H1 (cell line): Measurements from ENCODE around the gene BPGM. TPM values are rescaled to one million over a fixed set of nuclear protein-coding genes. Genes with fewer than 3 reads are reported as not detected.
"Not testable (repeated sequence)": the region's sequence is repeated elsewhere in the genome, so short reads cannot be mapped to it uniquely, and the experiment has no call there.

Experiments
- CTCF ChIA-PET: fragments of 300-600 bp; sonication (Branson Sonifier 250); formaldehyde crosslinking; loops from one replicate; lab custom pipeline; 2021; ENCODE audit not compliant: partially characterized antibody; lab: Charles Lee
- POLR2A ChIA-PET: fragments of 300-600 bp; sonication (Branson Sonifier 250); formaldehyde crosslinking; loops from one replicate; lab custom pipeline; 2021; ENCODE audit warnings: inconsistent platforms; ENCODE audit not compliant: partially characterized antibody; lab: Charles Lee
- DNase-seq, 2 experiments: peaks; one replicate each; pipeline versions ENCODE4 v3.0.0 to v3.0.0-alpha.2; 2010 to 2022; ENCODE audit warnings: low spot score in 2 of 2, low read depth in 1 of 2, mixed read lengths in 1 of 2
- FAIRE-seq: peaks from 2 replicates; lab custom pipeline; 2011; peaks lifted over from hg19 to GRCh38; lab: Jason Lieb, UNC
- H2AFZ ChIP-seq: 2 replicates; pipeline ENCODE4 v1.8.1; 2012; ENCODE audit warnings: low read length, inconsistent platforms
- H2AK5ac ChIP-seq: 2 replicates; pipeline ENCODE4 v1.6.1; 2013; ENCODE audit warnings: low read depth, low read length
- H2BK120ac ChIP-seq: replicated peaks from 2 replicates; pipeline ENCODE3; 2013; ENCODE audit warnings: low read depth, low read length, inconsistent platforms
- H2BK12ac ChIP-seq: 2 replicates; pipeline ENCODE4 v1.6.1; 2013; ENCODE audit warnings: low read depth, low read length
- H2BK15ac ChIP-seq: 2 replicates; pipeline ENCODE4 v1.6.1; 2013; ENCODE audit warnings: low read length
- H2BK20ac ChIP-seq: 2 replicates; pipeline ENCODE4 v1.6.1; 2013; ENCODE audit warnings: low read length
- H2BK5ac ChIP-seq: 2 replicates; pipeline ENCODE4 v1.6.1; 2013; ENCODE audit warnings: low read depth, low read length
- H3K14ac ChIP-seq: 2 replicates; pipeline ENCODE4 v1.6.1; 2013; ENCODE audit warnings: inconsistent platforms; ENCODE audit not compliant: insufficient read length
- H3K18ac ChIP-seq: 2 replicates; pipeline ENCODE4 v1.6.1; 2013; ENCODE audit warnings: low read length; ENCODE audit errors: extremely low read depth
- H3K23ac ChIP-seq: 2 replicates; pipeline ENCODE4 v1.6.1; 2013; ENCODE audit warnings: inconsistent platforms; ENCODE audit not compliant: insufficient read length
- H3K23me2 ChIP-seq: 2 replicates; pipeline ENCODE4 v1.6.1; 2013; ENCODE audit warnings: low read depth, low read length
- H3K27ac ChIP-seq: 2 replicates; pipeline ENCODE4 v1.6.1; 2011; ENCODE audit warnings: low read depth, low read length, inconsistent platforms
- H3K27me3 ChIP-seq, 4 experiments: replicated peaks in 1 of 4; 1 replicate in 1 of 4; 2 replicates in 3 of 4; pipeline versions ENCODE4 v1.6.1 to v1.8.1; 2011 to 2013; ENCODE audit warnings: low read length in 3 of 4, mild to moderate bottlenecking in 3 of 4, inconsistent platforms in 2 of 4, mixed read lengths in 2 of 4, moderate library complexity in 1 of 4; ENCODE audit not compliant: control insufficient read depth in 3 of 4, insufficient read depth in 3 of 4; ENCODE audit errors: extremely low read depth in 1 of 4
- H3K36me3 ChIP-seq, 4 experiments: 2 replicates each; pipeline versions ENCODE4 v1.6.1 to v1.8.1; 2011 to 2013; ENCODE audit warnings: mild to moderate bottlenecking in 4 of 4, low read length in 3 of 4, moderate library complexity in 2 of 4, control low read depth in 1 of 4, inconsistent platforms in 1 of 4; ENCODE audit not compliant: insufficient read depth in 4 of 4, control insufficient read depth in 2 of 4
- H3K4ac ChIP-seq: replicated peaks from 2 replicates; pipeline ENCODE3; 2013; ENCODE audit warnings: low read length, low read depth, mixed read lengths, inconsistent platforms; ENCODE audit not compliant: insufficient read length
- H3K4me1 ChIP-seq, 4 experiments: replicated peaks in 1 of 4; 1 replicate in 1 of 4; 2 replicates in 3 of 4; pipeline versions ENCODE4 v1.6.1 to v1.8.1; 2011 to 2013; ENCODE audit warnings: low read length in 3 of 4, inconsistent platforms in 2 of 4, mixed read lengths in 1 of 4; ENCODE audit not compliant: insufficient read depth in 4 of 4, control insufficient read depth in 3 of 4
- H3K4me2 ChIP-seq, 2 experiments: 2 replicates each; pipeline versions ENCODE4 v1.6.1 to v1.8.1; 2011 to 2013; ENCODE audit warnings: low read depth in 2 of 2, low read length in 2 of 2, control low read depth in 1 of 2, inconsistent platforms in 1 of 2, mild to moderate bottlenecking in 1 of 2; ENCODE audit not compliant: insufficient read depth in 1 of 2
- H3K4me3 ChIP-seq, 4 experiments: fragments of 200-600, 300-600 bp in 1 of 4; sonication (generic), shearing (Covaris generic), sonication (Bioruptor Twin) in 1 of 4; 2 replicates each; pipeline versions ENCODE4 v1.5.1 to v1.8.1; 2011 to 2016; ENCODE audit warnings: low read length in 4 of 4, low read depth in 3 of 4, control low read depth in 2 of 4, inconsistent platforms in 2 of 4, mild to moderate bottlenecking in 2 of 4, mixed read lengths in 1 of 4, moderate library complexity in 1 of 4; ENCODE audit not compliant: insufficient read depth in 2 of 4; ENCODE audit errors: extremely low read depth in 1 of 4
- H3K56ac ChIP-seq: replicated peaks from 2 replicates; pipeline ENCODE3; 2013; ENCODE audit warnings: low read depth, mild to moderate bottlenecking, mixed read lengths, low read length, inconsistent platforms; ENCODE audit not compliant: insufficient read length
- H3K79me1 ChIP-seq: 2 replicates; pipeline ENCODE4 v1.6.1; 2013; ENCODE audit warnings: low read depth, low read length, control low read depth
- H3K79me2 ChIP-seq, 2 experiments: 2 replicates each; pipeline versions ENCODE4 v1.6.1 to v1.8.1; 2012 to 2013; ENCODE audit warnings: low read length in 2 of 2, mild to moderate bottlenecking in 2 of 2, inconsistent platforms in 1 of 2; ENCODE audit not compliant: insufficient read depth in 2 of 2, control insufficient read depth in 1 of 2
- H3K9ac ChIP-seq, 4 experiments: replicated peaks in 1 of 4; 1 replicate in 1 of 4; 2 replicates in 3 of 4; pipeline versions ENCODE4 v1.6.1 to v1.8.1; 2011 to 2013; ENCODE audit warnings: low read depth in 3 of 4, low read length in 3 of 4, control low read depth in 2 of 4, mild to moderate bottlenecking in 2 of 4, moderate library complexity in 2 of 4, inconsistent platforms in 1 of 4; ENCODE audit errors: extremely low read depth in 1 of 4
- H3K9me3 ChIP-seq, 2 experiments: 2 replicates each; pipeline versions ENCODE4 v1.6.1 to v1.8.1; 2012 to 2013; ENCODE audit warnings: mild to moderate bottlenecking in 2 of 2, moderate library complexity in 2 of 2, control low read depth in 1 of 2, inconsistent platforms in 1 of 2, low read depth in 1 of 2, low read length in 1 of 2, mixed read lengths in 1 of 2; ENCODE audit not compliant: insufficient read depth in 2 of 2
- H4K20me1 ChIP-seq, 2 experiments: replicated peaks in 1 of 2; 2 replicates each; pipeline versions ENCODE3 to v1.8.1; 2011 to 2013; ENCODE audit warnings: inconsistent platforms in 2 of 2, low read length in 2 of 2, mild to moderate bottlenecking in 1 of 2; ENCODE audit not compliant: insufficient read depth in 2 of 2, control insufficient read depth in 1 of 2
- H4K5ac ChIP-seq: 2 replicates; pipeline ENCODE4 v1.6.1; 2013; ENCODE audit warnings: low read length, low read depth, mixed read lengths, inconsistent platforms; ENCODE audit not compliant: insufficient read length
- H4K8ac ChIP-seq: 2 replicates; pipeline ENCODE4 v1.8.0; 2013; ENCODE audit warnings: mild to moderate bottlenecking, moderate library complexity, low read length, inconsistent platforms; ENCODE audit not compliant: insufficient read depth; ENCODE audit errors: extremely low read depth
- H4K91ac ChIP-seq: replicated peaks from 2 replicates; pipeline ENCODE3; 2013; ENCODE audit warnings: low read length, mixed read lengths, inconsistent platforms; ENCODE audit not compliant: insufficient read length
- WGBS, 2 experiments: shearing (Covaris generic) in 1 of 2; methylation state at CpG; one replicate each; pipeline versions ENCODE4 v1.1.6 to v1.1.7; 2013 to 2015; ENCODE audit warnings: low lambda C conversion rate in 2 of 2, mixed read lengths in 2 of 2, inconsistent platforms in 1 of 2, low coverage in 1 of 2, missing lambda C conversion rate in 1 of 2; ENCODE audit not compliant: insufficient replicate concordance in 2 of 2, insufficient coverage in 1 of 2, insufficient read length in 1 of 2; ENCODE audit errors: extremely low coverage in 1 of 2, missing lambda C conversion rate in 1 of 2; 5-methylcytosine and 5-hydroxymethylcytosine counted together
- polyA plus RNA-seq, 7 experiments: library from polyadenylated mRNA; depleted of rRNA in 3 of 7; stranded (reverse) in 5 of 7; unstranded in 2 of 7; fragments of >200 nt in 5 of 7; fragments of 200-250 nt in 2 of 7; gene quantifications; 1 replicate in 5 of 7; 2 replicates in 1 of 7; 4 replicates in 1 of 7; pipeline versions ENCODE4 v1.2.1 to v1.2.3, GENCODE V29; 2011 to 2013; ENCODE audit warnings: missing spikeins in 2 of 7, mixed read lengths in 2 of 7
- total RNA-seq: library from RNA; stranded (reverse); fragmentation: NEBNext Ultra II Directional; extraction: Animal tissue kit (Norgen Biotek cat#: 25700); gene quantifications from 2 replicates; pipeline ENCODE4 v1.2.1, GENCODE V29; 2021

BPGM gene
- total and polyA plus RNA-seq, 2 of the 8 experiments (the other 6 are each of a cell fraction or from before 2014, with no cell fraction given): 9.7 to 15.3 TPM

DNA sequence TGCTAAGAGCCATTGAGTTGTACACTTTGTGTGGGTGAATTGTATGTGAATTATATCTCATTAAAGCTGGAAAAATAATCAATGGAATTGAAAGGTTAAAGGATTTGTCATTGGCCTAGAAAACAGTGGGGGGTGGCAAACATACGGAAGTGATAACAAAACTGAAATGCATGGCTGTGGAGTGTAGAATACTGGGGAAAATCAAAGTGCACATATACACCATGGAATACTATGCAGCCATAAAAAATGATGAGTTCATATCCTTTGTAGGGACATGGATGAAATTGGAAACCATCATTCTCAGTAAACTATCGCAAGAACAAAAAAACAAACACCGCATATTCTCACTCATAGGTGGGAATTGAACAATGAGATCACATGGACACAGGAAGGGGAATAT lies 18.4 kb downstream of the BPGM start:
- H4K8ac ChIP-seq, H3K18ac ChIP-seq, H3K27ac ChIP-seq, H3K4me3 ChIP-seq, H2BK120ac ChIP-seq, H2BK5ac ChIP-seq, DNase-seq, H2BK20ac ChIP-seq, POLR2A ChIA-PET, H3K9me3 ChIP-seq, H4K20me1 ChIP-seq, FAIRE-seq, H3K36me3 ChIP-seq, H4K91ac ChIP-seq, H3K23ac ChIP-seq, H3K4me2 ChIP-seq, H3K79me1 ChIP-seq, H2BK15ac ChIP-seq, H2AFZ ChIP-seq, H3K23me2 ChIP-seq, H3K56ac ChIP-seq, H3K4me1 ChIP-seq, H3K9ac ChIP-seq, H4K5ac ChIP-seq, H3K79me2 ChIP-seq, H3K4ac ChIP-seq, H3K27me3 ChIP-seq, H2BK12ac ChIP-seq, H3K14ac ChIP-seq, H2AK5ac ChIP-seq: not testable (repeated sequence)
- CTCF ChIA-PET: interaction anchor here (1.0 kb wide), 1 partner anchor 19 kb away, joined by 3 read pairs; the partner anchor contains the start of gene BPGM
- 40% methylated on average over 1 of the region's 3 CpGs; no CpG with 5 or more reads in 1 of the 2 experiments for WGBS, 2 experiments
